Skeletal muscle satellite cell (primary cell): ENCODE data around the gene DAZL.

Experiments
- H3K27me3 ChIP-seq: 2 replicates; pipeline ENCODE4 v1.7.0; 2013; ENCODE audit warnings: low read length; ENCODE audit not compliant: control insufficient read depth, insufficient read depth
- H3K36me3 ChIP-seq: 2 replicates; pipeline ENCODE4 v1.7.0; 2013; ENCODE audit warnings: mild to moderate bottlenecking, control low read depth, low read length; ENCODE audit not compliant: insufficient read depth
- H3K4me1 ChIP-seq: 2 replicates; pipeline ENCODE4 v1.7.0; 2013; ENCODE audit warnings: low read length; ENCODE audit not compliant: control insufficient read depth, insufficient read depth
- H3K4me2 ChIP-seq: 2 replicates; pipeline ENCODE4 v1.7.0; 2013; ENCODE audit warnings: mild to moderate bottlenecking, low read length
- H3K4me3 ChIP-seq: 2 replicates; pipeline ENCODE4 v1.7.0; 2013; ENCODE audit warnings: low read length
- H3K9ac ChIP-seq: 2 replicates; pipeline ENCODE4 v1.7.0; 2013; ENCODE audit warnings: mild to moderate bottlenecking, low read depth, low read length, moderate library complexity
- H3K9me3 ChIP-seq: replicated peaks from 2 replicates; pipeline ENCODE4 v1.7.0; 2013; ENCODE audit warnings: mild to moderate bottlenecking, control low read depth, low read length

The DAZL gene

DNA sequence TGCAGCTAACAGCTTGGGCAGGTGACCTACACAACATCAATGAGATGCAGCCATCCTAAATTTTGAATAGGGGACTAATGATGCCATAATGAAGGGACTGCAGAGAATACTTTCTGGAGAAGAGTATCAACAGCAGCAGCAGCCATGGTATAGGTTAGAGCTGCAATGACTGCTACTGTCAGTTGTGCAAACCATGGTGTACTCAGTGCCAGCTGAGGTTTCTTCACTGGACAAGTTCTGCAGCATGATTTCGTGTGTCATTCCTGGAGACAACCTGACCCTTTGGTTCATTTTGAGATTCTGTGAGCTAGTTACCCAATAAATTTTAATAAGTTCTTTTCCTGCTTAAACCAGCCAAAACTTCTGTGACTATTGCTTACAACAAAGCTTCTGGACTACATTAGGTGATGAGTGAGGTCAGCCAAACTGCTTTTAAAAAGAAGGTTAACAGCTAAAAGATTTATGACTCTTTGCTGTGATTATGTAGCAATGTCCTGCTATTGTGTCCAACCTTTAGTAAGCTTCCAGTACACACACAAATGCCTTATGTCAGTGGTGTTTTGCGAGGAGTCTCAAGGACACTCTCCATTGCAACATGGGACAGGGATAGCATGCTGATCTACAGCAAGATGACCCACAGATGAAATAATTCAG lies 4.8 kb upstream of the DAZL start:
- Histone ChIP-seq H3K4me2 (no peak overlapping the region), H3K27me3 (no peaks in the 10 kb centered on the region), H3K4me1 (no peaks in the 10 kb centered on the region), H3K36me3 (no peaks in the 10 kb centered on the region), H3K4me3 (no peak overlapping the region), H3K9ac (no peak overlapping the region), H3K9me3 (no peaks in the 10 kb centered on the region)

DNA sequence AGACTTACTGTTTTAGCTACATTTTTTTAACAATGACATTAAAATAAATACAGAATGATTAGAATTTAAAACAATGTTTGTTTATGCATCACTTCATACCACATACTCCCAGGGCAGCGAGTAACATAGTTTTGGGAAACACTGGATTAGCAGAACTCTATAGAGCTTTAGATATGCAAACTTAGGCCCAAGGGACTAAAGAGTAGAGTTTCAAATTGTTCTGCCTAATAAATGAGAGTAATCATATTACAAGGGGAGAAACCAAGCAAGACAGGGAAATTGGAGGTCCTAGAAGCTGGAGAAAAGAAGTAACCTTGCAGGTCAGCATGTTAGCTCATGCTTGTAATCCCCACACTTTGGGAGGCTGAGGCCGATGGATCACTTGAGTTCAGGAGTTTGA lies 3.6 kb upstream of the DAZL start:
- Histone ChIP-seq H3K4me1 (no peaks in the 10 kb centered on the region), H3K9me3 (no peaks in the 10 kb centered on the region), H3K9ac (no peak overlapping the region), H3K4me2 (no peak overlapping the region), H3K4me3 (no peak overlapping the region), H3K27me3 (no peaks in the 10 kb centered on the region), H3K36me3 (no peaks in the 10 kb centered on the region)

DNA sequence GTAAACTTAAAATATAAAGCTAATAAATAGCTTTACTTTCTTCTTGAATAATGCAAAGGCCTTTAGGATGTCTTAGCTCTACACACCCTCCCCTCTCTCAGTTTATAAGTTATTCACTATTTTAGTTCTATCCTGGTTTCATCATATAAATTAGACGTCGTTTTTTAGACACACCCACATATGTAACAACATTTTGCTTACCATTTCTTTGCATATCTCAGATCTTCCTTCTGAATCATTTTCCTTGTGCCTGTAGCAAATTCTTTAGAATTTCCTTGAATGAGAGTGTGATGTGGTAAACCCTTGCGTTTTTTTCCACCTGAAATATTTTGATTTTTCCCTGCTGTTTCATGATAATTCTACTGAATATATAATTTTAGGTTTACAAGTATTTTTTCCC lies 2.5 kb upstream of the DAZL start:
- H3K4me1 ChIP-seq, result no peaks in the 10 kb centered on the region
- H3K9me3 ChIP-seq, result no peaks in the 10 kb centered on the region
- no peak overlapping the region for H3K4me3 ChIP-seq
- no peak overlapping the region for H3K4me2 ChIP-seq
- H3K9ac ChIP-seq, result no peak overlapping the region
- no peaks in the 10 kb centered on the region for H3K36me3 ChIP-seq
- H3K27me3 ChIP-seq, result no peaks in the 10 kb centered on the region

DNA sequence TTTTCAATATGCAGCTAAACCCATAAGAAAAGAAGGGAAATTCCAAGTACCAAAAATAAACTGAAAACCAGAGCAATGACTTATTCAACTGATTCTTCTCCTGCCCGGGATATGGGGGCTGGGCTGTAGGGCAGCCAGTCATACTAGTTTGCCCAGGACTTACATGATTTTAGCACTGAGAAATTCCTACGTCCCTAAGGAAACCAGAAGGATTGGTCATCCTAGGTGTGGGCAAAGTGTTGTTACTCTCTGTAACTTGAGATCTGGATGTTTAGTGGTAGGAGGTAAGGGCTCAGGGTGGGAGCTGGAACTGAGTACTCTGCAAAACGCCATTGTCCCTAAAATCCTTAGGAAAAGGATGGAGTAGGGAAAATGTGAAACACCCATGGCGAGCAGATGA lies 1.2 kb upstream of the DAZL start:
- Histone ChIP-seq H3K9ac (no peak overlapping the region), H3K36me3 (no peaks in the 10 kb centered on the region)

DNA sequence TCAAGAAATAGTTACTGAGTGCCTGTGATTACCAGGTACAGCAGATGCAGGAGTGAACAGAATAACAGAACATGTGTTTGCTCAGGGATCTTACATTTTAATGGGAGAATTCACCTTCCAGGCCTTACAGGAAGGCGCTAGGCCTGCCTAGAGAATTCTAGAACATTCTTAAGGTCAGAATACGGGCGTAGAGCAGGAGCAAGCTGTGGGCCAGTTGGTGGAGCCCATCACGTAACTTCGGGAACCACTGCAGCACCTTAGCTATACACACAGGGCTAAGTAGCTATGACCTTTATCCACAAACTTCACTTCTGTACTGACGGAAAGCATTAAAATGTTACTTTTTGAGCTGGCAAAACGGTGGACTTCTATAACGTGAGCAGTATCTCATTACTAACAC lies 743 bp upstream of the DAZL start:
- peaks cover 2% of the 10 kb centered on the region for H3K4me1 ChIP-seq
- no peak overlapping the region for H3K4me2 ChIP-seq
- H3K9ac ChIP-seq, result no peak overlapping the region
- no peaks in the 10 kb centered on the region for H3K27me3 ChIP-seq
- no peaks in the 10 kb centered on the region for H3K9me3 ChIP-seq
- H3K4me3 ChIP-seq, result no peak overlapping the region
- H3K36me3 ChIP-seq, result no peaks in the 10 kb centered on the region

More for the DNA sequence above, 1.2 kb upstream of the DAZL start:
- no peaks in the 10 kb centered on the region for H3K9me3 ChIP-seq
- no peak overlapping the region for H3K4me3 ChIP-seq
- H3K27me3 ChIP-seq, result no peaks in the 10 kb centered on the region
- H3K4me1 ChIP-seq, result no peaks in the 10 kb centered on the region
- H3K4me2 ChIP-seq, result no peak overlapping the region

DNA sequence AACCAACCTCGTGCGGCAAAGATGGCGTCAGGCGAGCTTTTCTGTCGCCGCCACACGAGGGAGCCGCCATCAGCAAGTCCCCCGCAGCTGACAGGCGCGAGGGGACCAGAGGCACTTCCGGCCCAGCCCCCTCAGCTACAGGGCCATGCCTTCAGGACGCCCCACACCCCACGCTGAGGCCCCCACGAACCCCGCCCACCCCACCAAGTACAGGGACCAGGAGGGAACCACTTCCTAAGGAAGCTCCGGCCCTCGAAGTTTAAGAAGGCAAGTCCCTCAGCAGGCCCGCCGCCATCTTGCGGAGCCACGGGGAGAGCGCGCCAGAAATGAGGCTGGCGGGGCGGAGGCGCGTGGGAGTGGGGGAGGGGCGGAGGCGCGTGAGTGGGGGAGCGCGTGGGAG lies 790 bp downstream of the DAZL start:
- H3K9ac ChIP-seq, result no peak overlapping the region
- no peak overlapping the region for H3K4me3 ChIP-seq
- no peaks in the 10 kb centered on the region for H3K36me3 ChIP-seq
- H3K4me2 ChIP-seq, result no peak overlapping the region
- H3K27me3 ChIP-seq, result no peaks in the 10 kb centered on the region
- H3K9me3 ChIP-seq, result no peaks in the 10 kb centered on the region
- H3K4me1 ChIP-seq, result peaks cover 2% of the 10 kb centered on the region

DNA sequence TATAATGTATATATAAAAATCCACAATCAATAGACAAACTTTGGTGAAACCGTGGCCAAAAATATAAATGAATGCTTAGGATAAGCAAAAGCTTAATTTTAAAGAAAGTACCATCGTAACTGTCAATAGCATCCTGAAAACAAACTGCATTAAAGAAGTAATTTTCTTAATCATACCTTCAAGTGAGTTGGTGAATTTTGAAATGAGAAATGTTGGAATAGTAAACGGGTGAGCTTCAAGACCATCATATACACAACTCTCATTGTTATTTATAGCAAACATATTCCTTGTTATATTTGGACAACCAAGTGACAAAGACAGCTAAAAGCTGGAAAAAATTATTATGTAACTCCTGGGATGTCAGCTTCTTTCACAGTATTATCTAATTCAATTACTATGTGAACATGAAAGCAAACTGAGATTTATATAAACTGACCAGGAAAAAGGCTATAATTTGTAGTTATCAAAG lies 3.7 kb downstream of the DAZL start:
- no peak overlapping the region for H3K9ac ChIP-seq
- no peaks in the 10 kb centered on the region for H3K27me3 ChIP-seq
- no peaks in the 10 kb centered on the region for H3K36me3 ChIP-seq
- H3K4me1 ChIP-seq, result peaks cover 2% of the 10 kb centered on the region
- H3K4me2 ChIP-seq, result no peak overlapping the region
- H3K4me3 ChIP-seq, result no peak overlapping the region
- no peaks in the 10 kb centered on the region for H3K9me3 ChIP-seq

DNA sequence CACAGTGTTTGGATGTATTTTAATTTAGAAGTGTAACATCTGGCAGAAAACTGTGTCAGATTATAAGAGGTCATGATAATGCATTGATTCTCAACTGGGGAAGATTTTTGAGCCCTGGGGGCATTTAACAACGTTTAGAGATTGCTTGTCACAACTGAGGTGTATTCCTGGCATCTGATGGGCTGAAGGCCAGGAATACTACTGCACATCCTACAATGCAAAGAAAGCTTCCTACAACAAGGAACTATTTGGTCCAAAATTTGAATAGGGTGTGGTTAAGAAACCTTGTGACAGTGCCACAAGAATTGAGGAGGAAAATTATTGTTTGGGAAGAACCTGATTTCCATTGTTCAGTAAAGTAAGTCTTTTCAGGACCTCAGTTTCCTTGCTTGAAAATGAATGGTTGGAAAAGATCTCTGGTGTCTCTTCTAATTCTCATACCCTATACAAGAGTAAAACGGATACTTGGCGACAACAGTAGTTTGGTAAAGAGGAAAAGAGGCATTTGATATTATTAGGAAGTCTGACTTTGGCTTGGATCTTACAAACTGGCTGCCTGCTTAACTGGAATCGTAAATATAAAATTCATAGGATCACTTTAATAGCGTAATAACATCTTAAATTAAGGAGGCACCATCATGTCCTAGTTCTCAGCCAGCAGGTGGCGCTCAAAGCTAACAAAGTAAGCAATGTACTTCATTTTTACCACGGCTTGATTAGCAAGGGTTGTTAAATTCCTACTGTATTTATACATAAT lies 4.3 kb downstream of the DAZL start:
- Histone ChIP-seq H3K36me3 (no peaks in the 10 kb centered on the region), H3K4me3 (no peak overlapping the region), H3K27me3 (no peaks in the 10 kb centered on the region), H3K4me2 (peak overlapping the region; percentile 32), H3K9me3 (no peaks in the 10 kb centered on the region), H3K4me1 (peaks cover 2% of the 10 kb centered on the region), H3K9ac (no peak overlapping the region)

DNA sequence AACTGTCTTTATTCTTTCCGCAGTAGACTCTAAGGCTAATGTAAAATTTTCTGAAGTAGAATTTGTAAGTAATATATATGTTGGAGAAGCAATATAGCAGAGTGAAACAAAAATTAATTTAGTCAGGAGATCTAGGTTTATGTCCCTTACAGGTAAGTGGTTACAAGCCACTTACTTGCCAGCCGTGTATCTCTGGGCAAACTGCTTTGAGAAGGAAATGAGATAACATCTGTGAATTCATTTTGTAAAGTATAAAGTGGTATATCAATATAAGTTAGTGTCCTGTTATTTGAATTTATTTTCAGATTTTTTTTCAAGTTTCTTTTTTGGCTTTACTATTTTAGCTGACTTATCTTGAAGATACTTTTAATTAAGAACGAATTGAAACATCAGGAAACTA lies 5.5 kb downstream of the DAZL start:
- H3K9ac ChIP-seq, result no peak overlapping the region
- H3K27me3 ChIP-seq, result no peaks in the 10 kb centered on the region
- H3K36me3 ChIP-seq, result no peaks in the 10 kb centered on the region
- H3K9me3 ChIP-seq, result no peaks in the 10 kb centered on the region
- peaks cover 2% of the 10 kb centered on the region for H3K4me1 ChIP-seq
- no peak overlapping the region for H3K4me2 ChIP-seq
- H3K4me3 ChIP-seq, result no peak overlapping the region

DNA sequence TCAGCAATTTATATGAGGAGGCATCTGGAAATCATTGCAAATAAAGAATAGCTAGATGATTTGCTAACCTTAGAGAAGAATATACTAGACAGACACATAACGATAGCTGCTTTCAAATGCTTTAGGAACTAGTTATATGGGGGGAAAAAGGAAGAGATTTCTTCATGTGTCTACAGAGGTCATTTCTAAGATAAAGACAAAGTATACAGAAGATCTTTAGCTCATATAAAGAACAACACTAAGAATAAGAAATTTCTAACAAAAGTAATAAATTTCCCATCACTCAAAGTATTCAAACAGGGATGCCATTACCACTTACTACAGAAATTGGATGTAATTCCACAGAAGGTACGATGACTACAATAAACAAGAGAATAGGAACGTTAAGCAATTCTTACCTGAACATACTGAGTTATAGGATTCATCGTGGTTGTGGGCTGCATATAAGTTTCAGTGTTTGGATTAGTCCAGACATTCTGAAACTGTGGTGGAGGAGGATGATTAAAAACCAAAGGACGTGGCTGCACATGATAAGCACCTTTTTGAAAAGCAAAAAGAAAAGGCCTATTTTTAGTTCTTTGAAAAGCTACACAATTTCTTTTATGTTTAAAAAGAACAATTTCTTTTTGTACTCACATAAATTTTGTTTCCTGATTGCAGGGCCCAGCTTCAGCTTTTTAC lies 8.7 kb downstream of the DAZL start:
- no peak overlapping the region for H3K4me2 ChIP-seq
- no peaks in the 10 kb centered on the region for H3K27me3 ChIP-seq
- H3K9ac ChIP-seq, result no peak overlapping the region

DNA sequence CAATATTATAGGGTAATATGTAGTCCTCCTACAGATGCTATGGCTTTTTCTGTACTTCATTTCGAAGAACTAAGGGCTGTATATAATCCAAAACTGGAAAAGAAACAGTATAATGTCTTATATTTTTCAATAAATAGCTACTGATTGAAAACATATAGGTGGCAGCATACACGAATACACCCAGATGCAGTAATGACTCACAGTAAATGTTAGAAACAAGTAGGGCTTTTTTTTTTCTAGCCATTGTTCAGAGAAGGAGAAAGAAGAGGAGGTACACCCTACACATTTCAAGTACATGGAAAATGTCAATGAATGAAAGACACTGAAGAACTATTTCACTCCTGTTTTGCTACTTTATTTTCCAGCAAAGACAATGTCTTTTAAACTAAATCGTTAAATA lies 9.4 kb downstream of the DAZL start:
- H3K27me3 ChIP-seq, result no peaks in the 10 kb centered on the region
- no peaks in the 10 kb centered on the region for H3K36me3 ChIP-seq
- H3K4me1 ChIP-seq, result no peaks in the 10 kb centered on the region

More for the DNA sequence above, 8.7 kb downstream of the DAZL start:
- H3K9me3 ChIP-seq, result no peaks in the 10 kb centered on the region
- no peak overlapping the region for H3K4me3 ChIP-seq
- no peaks in the 10 kb centered on the region for H3K36me3 ChIP-seq
- peaks cover 2% of the 10 kb centered on the region for H3K4me1 ChIP-seq

More for the DNA sequence above, 9.4 kb downstream of the DAZL start:
- H3K4me3 ChIP-seq, result no peak overlapping the region
- H3K9me3 ChIP-seq, result no peaks in the 10 kb centered on the region
- no peak overlapping the region for H3K9ac ChIP-seq
- H3K4me2 ChIP-seq, result no peak overlapping the region
